ENCODE results near the gene CHL1. TPM values are rescaled to one million over a fixed set of nuclear protein-coding genes. Genes with fewer than 3 reads are reported as not detected.

CHL1 gene
- total RNA-seq, 3 donors from 2014 or later = 9.1 to 48.8 (median 9.3) TPM

GRCh38 chr3:173886-174285, 22.7 kb upstream of the CHL1 start:
- no peaks in the 10 kb centered on the region for H3K36me3 ChIP-seq (ENCODE audit: low read depth)
- ATAC-seq (no peak), DNase-seq (no peak)
- intact Hi-C loops (cut with DNase I, micrococcal nuclease) = no loop called here
- no peak for TF ChIP-seq CTCF (IDR thresholded peaks at IDR 0.05)
- H3K4me3 ChIP-seq = no peak overlapping the region
- H3K9me3 ChIP-seq = no peaks in the 10 kb centered on the region
- H3K4me1 ChIP-seq (ENCODE audit: low read depth) = no peaks in the 10 kb centered on the region

GRCh38 chr3:184976-185375, 11.6 kb upstream of the CHL1 start:
- Histone ChIP-seq H3K36me3 (ENCODE audit: low read depth) (no peaks in the 10 kb centered on the region), H3K9me3 (no peaks in the 10 kb centered on the region), H3K4me3 (no peak overlapping the region), H3K4me1 (ENCODE audit: low read depth) (no peaks in the 10 kb centered on the region)
- ATAC-seq (no peak), DNase-seq (no peak)
- intact Hi-C loops (cut with DNase I, micrococcal nuclease) = no loop called here
- TF ChIP-seq CTCF (IDR thresholded peaks at IDR 0.05) = no peak

- Histone ChIP-seq H3K4me3 (no peak overlapping the region), H3K4me1 (ENCODE audit: low read depth) (peaks cover 2% of the 10 kb centered on the region), H3K9me3 (no peaks in the 10 kb centered on the region), H3K36me3 (ENCODE audit: low read depth) (no peaks in the 10 kb centered on the region)
- DNase-seq = peak in 1 of 3 donors; percentile 44
- intact Hi-C loops (cut with DNase I, micrococcal nuclease) = no loop called here
- no peak for TF ChIP-seq CTCF (IDR thresholded peaks at IDR 0.05)
- no peak for ATAC-seq
Observed at GRCh38 chr3:192215-192929, 4.2 kb upstream of the CHL1 start.

GRCh38 chr3:194001-194400, 2.6 kb upstream of the CHL1 start:
- Histone ChIP-seq H3K36me3 (ENCODE audit: low read depth) (no peaks in the 10 kb centered on the region), H3K9me3 (no peaks in the 10 kb centered on the region), H3K4me1 (ENCODE audit: low read depth) (peaks cover 2% of the 10 kb centered on the region), H3K4me3 (no peak overlapping the region)
- intact Hi-C loops (cut with DNase I, micrococcal nuclease) = no loop called here
- DNase-seq = no peak
- TF ChIP-seq CTCF (IDR thresholded peaks at IDR 0.05) = no peak
- no peak for ATAC-seq

GRCh38 chr3:194421-194820, 2.1 kb upstream of the CHL1 start:
- Histone ChIP-seq H3K9me3 (no peaks in the 10 kb centered on the region), H3K36me3 (ENCODE audit: low read depth) (no peaks in the 10 kb centered on the region), H3K4me3 (no peak overlapping the region), H3K4me1 (ENCODE audit: low read depth) (peaks cover 2% of the 10 kb centered on the region)
- TF ChIP-seq CTCF (IDR thresholded peaks at IDR 0.05) = no peak
- DNase-seq = no peak
- intact Hi-C loops (cut with DNase I, micrococcal nuclease) = no loop called here
- ATAC-seq = no peak

- no peak overlapping the region for H3K4me3 ChIP-seq
- no peak for TF ChIP-seq CTCF (IDR thresholded peaks at IDR 0.05)
Observed at GRCh38 chr3:195666-196065, 897 bp upstream of the CHL1 start.

More at GRCh38 chr3:195666-196065, 897 bp upstream of the CHL1 start:
- peaks cover 2% of the 10 kb centered on the region for H3K4me1 ChIP-seq (ENCODE audit: low read depth)
- no peaks in the 10 kb centered on the region for H3K9me3 ChIP-seq
- H3K36me3 ChIP-seq (ENCODE audit: low read depth) = no peaks in the 10 kb centered on the region
- no peak for DNase-seq
- intact Hi-C loops (cut with DNase I, micrococcal nuclease) = no loop called here
- no peak for ATAC-seq

Data from mucosa of descending colon (tissue), 3 donors.